NCI-H2196 (cell line): Measurements from ENCODE around the gene NXPH3.

Experiments
- DNase-seq: peaks from one replicate; lab custom pipeline; 2025; ENCODE audit not compliant: unreplicated experiment; lab: John Stamatoyannopoulos, UW

The NXPH3 gene

DNA sequence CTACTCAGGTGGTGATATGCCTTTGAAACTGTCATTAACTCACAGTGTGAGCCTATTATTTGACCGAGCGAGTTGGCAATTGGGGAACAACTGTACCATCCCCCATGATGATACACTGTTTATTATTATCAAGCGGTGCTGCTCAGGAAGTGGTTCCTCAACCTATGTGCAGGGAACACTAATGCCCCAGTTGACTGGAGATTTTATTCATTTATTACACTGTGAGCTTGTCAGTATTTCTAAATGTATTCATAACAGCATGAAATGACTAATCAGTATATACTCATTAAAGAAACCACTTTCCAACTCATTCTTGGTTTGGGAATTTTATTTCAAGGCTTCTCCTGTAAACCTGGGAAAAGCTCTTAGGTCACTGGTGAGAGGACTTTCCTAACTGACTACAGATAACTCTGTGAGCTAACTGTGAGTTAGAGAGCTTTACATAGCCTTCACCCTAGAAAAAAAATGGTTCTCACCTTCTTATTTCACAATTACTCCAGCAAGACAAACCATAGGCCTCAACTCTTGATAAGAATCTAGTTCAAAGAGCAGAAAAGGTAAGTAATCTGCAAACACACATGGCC lies 42.4 kb downstream of the NXPH3 start:
- no peak for DNase-seq

DNA sequence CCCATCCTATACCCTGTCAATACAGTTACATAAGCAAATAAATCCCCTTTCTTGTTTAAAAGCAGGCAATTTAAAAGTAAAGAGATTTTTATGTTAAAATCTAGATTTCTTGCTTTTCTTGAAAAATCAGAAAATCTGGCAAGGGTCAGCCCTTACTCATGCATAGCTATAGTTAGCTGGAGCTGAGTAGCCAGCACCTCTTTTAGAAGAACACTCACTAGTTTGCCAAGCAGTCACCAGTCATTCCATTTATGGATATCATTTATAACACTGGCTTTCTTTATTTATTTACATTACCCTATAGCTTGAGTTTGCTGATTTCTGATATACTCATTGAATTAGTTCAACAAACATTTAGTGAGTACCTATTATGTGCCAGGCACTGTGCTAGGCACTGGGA lies 45.7 kb downstream of the NXPH3 start:
- no peak for DNase-seq

DNA sequence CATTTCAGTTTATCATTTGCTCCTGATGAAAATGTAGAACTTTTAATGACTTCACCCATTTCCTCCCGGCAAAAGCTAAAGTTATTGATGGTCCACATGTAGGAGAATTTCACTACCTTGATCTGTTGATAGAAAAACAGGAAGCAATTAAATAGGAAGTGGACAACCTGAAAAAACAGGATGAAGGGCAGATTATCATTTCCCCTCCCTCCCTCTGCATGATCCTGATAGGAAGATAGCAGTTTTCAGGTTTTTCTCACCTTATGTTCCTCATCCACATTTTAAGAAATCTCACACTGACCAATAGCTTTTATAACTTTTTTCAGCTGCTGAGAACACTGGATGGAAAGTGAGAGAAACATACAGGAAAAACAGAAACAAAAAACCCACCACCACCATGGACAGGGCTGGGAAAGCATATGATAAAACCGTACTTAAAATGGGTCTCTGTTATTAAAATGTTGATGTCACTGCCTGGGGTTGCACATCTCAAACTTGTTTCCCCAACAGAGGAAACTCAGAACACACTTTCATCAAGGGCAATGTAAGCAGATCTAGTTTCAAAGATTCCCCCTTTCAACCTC lies 46.4 kb downstream of the NXPH3 start:
- DNase-seq = no peak

DNA sequence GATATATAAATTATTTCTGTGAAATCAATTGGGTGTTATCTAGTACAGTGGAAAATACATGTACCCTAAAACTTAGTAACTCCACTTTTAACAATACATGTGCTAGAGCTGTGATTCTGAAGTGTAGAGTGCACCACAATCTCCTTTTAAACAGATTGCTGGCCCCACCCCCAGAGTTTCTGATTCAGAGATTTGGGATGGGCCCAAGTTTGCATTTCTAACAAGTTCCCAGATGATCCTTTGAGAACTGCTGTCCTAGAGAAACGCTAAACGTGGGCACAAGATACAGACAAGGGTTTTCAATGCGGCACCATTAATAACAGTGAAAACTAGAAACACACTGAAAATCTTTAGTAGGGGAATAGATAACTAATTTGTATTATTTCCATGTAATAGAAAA lies 49.2 kb downstream of the NXPH3 start:
- DNase-seq = no peak

DNA sequence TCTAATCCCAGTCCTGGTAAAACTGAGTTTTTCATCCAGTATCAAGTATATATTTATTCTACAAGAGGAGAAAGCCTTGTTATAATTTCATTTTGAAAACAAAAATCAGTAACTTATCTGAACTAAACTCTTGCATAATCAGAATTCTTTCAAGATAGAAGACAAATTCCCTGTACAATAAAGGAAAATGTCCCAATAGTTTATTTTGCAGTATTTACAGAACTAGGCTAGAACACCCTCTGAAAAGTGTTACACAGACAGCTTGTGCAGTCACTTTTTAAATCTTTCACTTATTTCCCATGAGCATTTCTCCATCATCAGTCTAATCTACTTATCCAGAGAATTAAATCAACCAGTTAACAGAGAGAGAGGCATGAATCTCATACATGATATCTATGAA lies 53.8 kb downstream of the NXPH3 start:
- no peak for DNase-seq

DNA sequence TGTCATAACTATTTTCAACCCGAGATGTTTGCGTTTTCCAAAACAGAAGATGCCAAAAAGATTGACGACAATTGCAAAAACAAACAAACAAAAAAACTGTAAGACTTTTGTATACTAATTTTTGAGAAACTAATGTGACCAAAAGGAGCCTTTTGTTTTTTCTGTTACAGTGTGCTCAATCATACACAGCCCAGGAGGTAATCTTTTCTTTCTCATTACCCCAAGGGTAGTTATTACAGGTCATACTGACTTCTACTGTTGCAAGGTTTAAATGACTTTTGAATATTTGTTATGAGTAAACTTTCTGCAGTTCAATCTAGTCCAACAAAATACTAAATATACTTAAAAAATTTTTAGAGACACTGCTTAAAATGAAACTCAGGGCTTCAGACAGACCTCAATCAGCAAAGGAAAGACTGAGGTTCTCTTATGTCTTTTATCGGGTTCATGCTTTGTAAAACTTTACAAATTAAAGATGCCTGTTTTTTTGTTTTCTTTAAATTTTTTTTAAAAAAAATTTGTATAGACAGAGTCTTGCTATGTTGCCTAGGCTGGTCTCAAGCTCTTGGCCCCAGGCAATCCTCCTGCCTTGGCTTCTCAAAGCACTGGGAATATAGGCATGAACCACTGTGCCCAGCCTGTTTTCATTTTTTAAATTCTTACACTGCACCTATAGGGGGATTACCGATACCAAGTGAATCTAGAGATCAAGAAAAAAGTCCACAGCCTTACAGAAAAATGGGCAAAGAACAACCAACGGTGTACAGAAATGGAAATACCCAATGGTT lies 54.6 kb downstream of the NXPH3 start:
- DNase-seq = no peak

DNA sequence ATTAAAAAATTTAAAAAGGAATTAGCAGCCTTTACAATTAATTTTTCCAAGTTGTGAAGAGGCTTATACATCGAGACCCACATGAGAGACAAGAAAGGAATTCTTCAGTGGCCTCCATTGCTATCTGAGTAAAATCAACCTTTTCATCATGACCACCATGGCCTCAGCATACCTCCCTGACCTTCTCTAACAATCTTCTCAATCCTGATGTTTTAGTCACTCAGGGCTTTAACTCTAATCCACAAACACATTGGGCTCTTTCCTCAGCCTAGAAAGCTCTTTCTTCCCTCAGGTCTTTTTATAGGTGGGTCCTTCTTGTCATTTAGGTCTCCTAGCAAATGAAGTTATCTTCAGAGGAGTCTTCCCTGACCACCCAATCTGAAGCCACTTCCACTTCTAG lies 55.8 kb downstream of the NXPH3 start:
- DNase-seq = no peak
